Measurements from ENCODE around the gene CCDC183. TPM values are rescaled to one million over a fixed set of nuclear protein-coding genes. Genes with fewer than 3 reads are reported as not detected.
"Not testable (repeated sequence)": the region's sequence is repeated elsewhere in the genome, so short reads cannot be mapped to it uniquely, and the experiment has no call there.

CCDC183 gene
- total RNA-seq, 1 donor from 2014 or later: 1.0 TPM

- DNase-seq: no peak
Observed at GRCh38 chr9:136840140-136840876, 44.2 kb downstream of the CCDC183 start.

- DNase-seq: peak; percentile 37
Observed at GRCh38 chr9:136840877-136841645, 44.9 kb downstream of the CCDC183 start.

- not testable (repeated sequence) for DNase-seq
Observed at GRCh38 chr9:136841646-136842379, 45.7 kb downstream of the CCDC183 start.

GRCh38 chr9:136842380-136842948 is 46.3 kb downstream of the CCDC183 start, which contains the start of gene AJM1:
Gene AJM1, plus strand, starts transcription at chr9:136842478. Its CDS starts 1,937 bp downstream, at chr9:136844415.
- peak; percentile 84 for DNase-seq

- not testable (repeated sequence) for DNase-seq
Observed at GRCh38 chr9:136843159-136843800, 47.1 kb downstream of the CCDC183 start.

GRCh38 chr9:136843801-136844740 is 47.9 kb downstream of the CCDC183 start:
- peak; percentile 36 for DNase-seq

- DNase-seq: no peak
Observed at GRCh38 chr9:136844761-136845464, 48.8 kb downstream of the CCDC183 start.

- no peak for DNase-seq
Observed at GRCh38 chr9:136845465-136846260, 49.5 kb downstream of the CCDC183 start.

GRCh38 chr9:136846376-136847087 is 50.4 kb downstream of the CCDC183 start:
- DNase-seq: peak; percentile 15

GRCh38 chr9:136847088-136847825 is 51.1 kb downstream of the CCDC183 start:
- peak; percentile 57 for DNase-seq

- peak; percentile 86 for DNase-seq
Observed at GRCh38 chr9:136847826-136848392, 51.8 kb downstream of the CCDC183 start.

- DNase-seq: no peak
Observed at GRCh38 chr9:136848393-136849037, 52.4 kb downstream of the CCDC183 start.

- DNase-seq: peak; percentile 100
Observed at GRCh38 chr9:136849038-136849959, 53.2 kb downstream of the CCDC183 start, which contains the start of gene PHPT1. Gene PHPT1, plus strand, starts transcription at chr9:136849409. Its CDS starts 22 bp downstream, at chr9:136849431.

- peak; percentile 13 for DNase-seq
Observed at GRCh38 chr9:136849960-136850865, 54.1 kb downstream of the CCDC183 start.

Data from dermis blood vessel endothelial cell (primary cell).